Measurements from ENCODE around the gene PLEK. TPM values are rescaled to one million over a fixed set of nuclear protein-coding genes. Genes with fewer than 3 reads are reported as not detected.

PLEK gene
- total RNA-seq, 2 donors from 2014 or later = 3.1 to 4.4 TPM

GRCh38 chr2:68386365-68386764 lies 21.3 kb downstream of the PLEK start:
- no peak overlapping the region for H3K27ac ChIP-seq

GRCh38 chr2:68387408-68388350 lies 22.6 kb downstream of the PLEK start:
- H3K27ac ChIP-seq = no peak overlapping the region

More at GRCh38 chr2:68386365-68386764, 21.3 kb downstream of the PLEK start:
- Histone ChIP-seq H3K9me3 (no peaks in the 10 kb centered on the region), H3K36me3 (no peaks in the 10 kb centered on the region), H3K4me3 (no peak overlapping the region), H3K27me3 (no peaks in the 10 kb centered on the region), H3K4me1 (peaks cover 0 to 19% of the 10 kb centered on the region in 2 donors)
- DNase-seq (ENCODE audit: low spot score) = no peak
- no peak for TF ChIP-seq CTCF (IDR thresholded peaks at IDR 0.05)

GRCh38 chr2:68388358-68388757 lies 23.3 kb downstream of the PLEK start:
- DNase-seq (ENCODE audit: low spot score) = no peak
- Histone ChIP-seq H3K27me3 (no peaks in the 10 kb centered on the region), H3K9me3 (no peaks in the 10 kb centered on the region), H3K36me3 (no peaks in the 10 kb centered on the region), H3K27ac (no peak overlapping the region), H3K4me3 (no peak overlapping the region), H3K4me1 (peaks cover 0 to 29% of the 10 kb centered on the region in 2 donors)
- TF ChIP-seq CTCF (IDR thresholded peaks at IDR 0.05) = no peak

More at GRCh38 chr2:68387408-68388350, 22.6 kb downstream of the PLEK start:
- no peak for TF ChIP-seq CTCF (IDR thresholded peaks at IDR 0.05)
- H3K4me1 ChIP-seq = peaks cover 0 to 29% of the 10 kb centered on the region in 2 donors
- H3K27me3 ChIP-seq = no peaks in the 10 kb centered on the region
- H3K36me3 ChIP-seq = no peaks in the 10 kb centered on the region
- no peak for DNase-seq (ENCODE audit: low spot score)
- no peaks in the 10 kb centered on the region for H3K9me3 ChIP-seq
- H3K4me3 ChIP-seq = no peak overlapping the region

GRCh38 chr2:68388772-68389171 lies 23.7 kb downstream of the PLEK start:
- Histone ChIP-seq H3K4me1 (peaks cover 0 to 29% of the 10 kb centered on the region in 2 donors), H3K27ac (no peak overlapping the region), H3K36me3 (no peaks in the 10 kb centered on the region), H3K9me3 (no peaks in the 10 kb centered on the region), H3K4me3 (no peak overlapping the region), H3K27me3 (no peaks in the 10 kb centered on the region)
- no peak for TF ChIP-seq CTCF (IDR thresholded peaks at IDR 0.05)
- DNase-seq (ENCODE audit: low spot score) = no peak

GRCh38 chr2:68390114-68390513 lies 25.0 kb downstream of the PLEK start:
- no peak for DNase-seq (ENCODE audit: low spot score)
- Histone ChIP-seq H3K27ac (peak overlapping the region in 1 of 2 donors; percentile 27), H3K4me1 (peaks cover 0 to 29% of the 10 kb centered on the region in 2 donors), H3K36me3 (no peaks in the 10 kb centered on the region), H3K9me3 (no peaks in the 10 kb centered on the region), H3K4me3 (no peak overlapping the region), H3K27me3 (no peaks in the 10 kb centered on the region)
- TF ChIP-seq CTCF (IDR thresholded peaks at IDR 0.05) = no peak
